HepG2 (cell line): ENCODE measurements around the gene SLC7A10. TPM values are rescaled to one million over a fixed set of nuclear protein-coding genes. Genes with fewer than 3 reads are reported as not detected.
A peak's percentile ranks its signal among the peaks of the same experiment; 100 is the strongest.

Experiments used
- AGO2 ChIP-seq: fragments of 200-400 bp; formaldehyde crosslinking; optimal IDR thresholded peaks from 2 replicates; pipeline ENCODE3; 2017; ENCODE audit warnings: mild to moderate bottlenecking, low read depth, low read length, moderate library complexity
- ARID5B ChIP-seq: IDR thresholded peaks from 2 replicates; pipeline ENCODE4 v1.4.0; 2020; ENCODE audit warnings: mild to moderate bottlenecking, missing genetic modification reagents
- CENPT ChIP-seq: sonication (generic); formaldehyde crosslinking; IDR thresholded peaks from 2 replicates; pipeline ENCODE4 v1.8.0; 2022; ENCODE audit warnings: low read depth, mild to moderate bottlenecking, moderate library complexity, missing genetic modification reagents
- CSRNP1 ChIP-seq: sonication (generic); formaldehyde crosslinking; IDR thresholded peaks from 2 replicates; pipeline ENCODE4 v1.8.1; 2023; ENCODE audit warnings: mild to moderate bottlenecking, missing genetic modification reagents
- ETS1 ChIP-seq: sonication (generic); formaldehyde crosslinking; IDR thresholded peaks from 2 replicates; pipeline ENCODE4 v1.4.0; 2020; ENCODE audit warnings: missing genetic modification reagents
- GATAD1 ChIP-seq: IDR thresholded peaks from 2 replicates; pipeline ENCODE4 v1.6.1; 2016; ENCODE audit warnings: missing genetic modification reagents, missing compliant biosample characterization
- GZF1 ChIP-seq: sonication (generic); formaldehyde crosslinking; IDR thresholded peaks from 2 replicates; pipeline ENCODE4 v1.5.1; 2020; ENCODE audit warnings: mild to moderate bottlenecking, missing genetic modification reagents
- HES4 ChIP-seq: sonication (generic); formaldehyde crosslinking; IDR thresholded peaks from 2 replicates; pipeline ENCODE4 v1.9.0; 2021; ENCODE audit warnings: mild to moderate bottlenecking, missing genetic modification reagents, borderline replicate concordance
- HIVEP1 ChIP-seq: sonication (generic); formaldehyde crosslinking; IDR thresholded peaks from 2 replicates; pipeline ENCODE4 v1.4.0; 2020; ENCODE audit warnings: mild to moderate bottlenecking, missing genetic modification reagents
- KDM2A ChIP-seq: sonication (generic); formaldehyde crosslinking; IDR thresholded peaks from 2 replicates; pipeline ENCODE4 v1.4.0; 2020; ENCODE audit warnings: low read depth, missing genetic modification reagents, borderline replicate concordance
- MTA1 ChIP-seq: sonication (generic); formaldehyde crosslinking; IDR thresholded peaks from 2 replicates; pipeline ENCODE4 v1.4.0; 2020; ENCODE audit warnings: missing genetic modification reagents, mild to moderate bottlenecking, borderline replicate concordance
- POLR2AphosphoS2 ChIP-seq: IDR thresholded peaks from 2 replicates; pipeline ENCODE4 v1.6.1; 2011; ENCODE audit warnings: low read depth, low read length, improper control_type of control experiment
- SP1 ChIP-seq, 2 experiments: fragments of 450-650 bp in 1 of 2; sonication (generic) in 1 of 2; formaldehyde crosslinking in 1 of 2; IDR thresholded peaks; 2 replicates each; pipeline versions ENCODE4 v1.4.0 to v1.6.1; 2016 to 2020; ENCODE audit warnings: missing genetic modification reagents in 1 of 2
- ZBTB7A ChIP-seq: sonication (generic); formaldehyde crosslinking; IDR thresholded peaks from 2 replicates; pipeline ENCODE4 v1.8.0; 2022; ENCODE audit warnings: mild to moderate bottlenecking, missing genetic modification reagents
- ZNF207 ChIP-seq: fragments of 450-650 bp; IDR thresholded peaks from 2 replicates; pipeline ENCODE4 v1.6.1; 2016; ENCODE audit warnings: antibody characterized with exemption, borderline replicate concordance
- ZNF224 ChIP-seq: sonication (generic); formaldehyde crosslinking; IDR thresholded peaks from 2 replicates; pipeline ENCODE4 v1.5.0; 2020; ENCODE audit warnings: mild to moderate bottlenecking, missing genetic modification reagents
- ZNF431 ChIP-seq: sonication (generic); formaldehyde crosslinking; IDR thresholded peaks from 2 replicates; pipeline ENCODE4 v1.9.0; 2022; ENCODE audit warnings: missing genetic modification reagents, low read depth, mild to moderate bottlenecking, borderline replicate concordance
- ZNF563 ChIP-seq: sonication (generic); formaldehyde crosslinking; IDR thresholded peaks from 2 replicates; pipeline ENCODE4 v1.8.0; 2022; ENCODE audit warnings: mild to moderate bottlenecking, moderate library complexity, missing genetic modification reagents
- ZNF770 ChIP-seq: sonication (generic); formaldehyde crosslinking; IDR thresholded peaks from 2 replicates; pipeline ENCODE4 v1.5.0; 2020; ENCODE audit warnings: mild to moderate bottlenecking, missing genetic modification reagents
- ZSCAN25 ChIP-seq: sonication (generic); formaldehyde crosslinking; IDR thresholded peaks from 2 replicates; pipeline ENCODE4 v1.8.0; 2022; ENCODE audit warnings: mild to moderate bottlenecking, missing genetic modification reagents
- ZSCAN30 ChIP-seq: sonication (generic); formaldehyde crosslinking; IDR thresholded peaks from 2 replicates; pipeline ENCODE4 v1.5.0; 2020; ENCODE audit warnings: mild to moderate bottlenecking, missing genetic modification reagents
- polyA plus RNA-seq, 8 experiments: library from polyadenylated mRNA; depleted of rRNA in 3 of 8; stranded (reverse) in 7 of 8; unstranded in 1 of 8; fragments of >200 nt; fragmentation: Illumina TruSeq in 4 of 8; extraction: Trizol in 4 of 8; gene quantifications; 2 replicates each; pipeline versions ENCODE4 v1.2.1 to v1.2.3, GENCODE V29; 2011 to 2016; ENCODE audit warnings: low read depth in 4 of 8, missing spikeins in 1 of 8, mixed read lengths in 1 of 8; ENCODE audit not compliant: insufficient read depth in 1 of 8
- total RNA-seq, 5 experiments: library from RNA; depleted of rRNA; stranded (reverse); fragments of >200 nt; fragmentation: Illumina TruSeq; extraction: Trizol; gene quantifications; 2 replicates each; pipeline ENCODE4 v1.2.3, GENCODE V29; 2016; ENCODE audit warnings: low read depth in 1 of 5

SLC7A10 gene
- total and polyA plus RNA-seq, 2 of the 13 experiments (the other 11 are each of a cell fraction or from before 2014, with no cell fraction given): 1.1 to 2.2 TPM

GRCh38 chr19:33241530-33242101 is 16.0 kb upstream of the SLC7A10 start (continued):
- TF ChIP-seq ZNF563 (CRISPR knock-in tag) (0 out of 2 replicates have a peak, but pooled peaks have one; percentile 53), SP1 (IDR thresholded peaks at IDR 0.05) (no peak), SP1 (CRISPR knock-in tag; IDR thresholded peaks at IDR 0.05) (no peak), ZNF224 (CRISPR knock-in tag) (0 out of 2 replicates have a peak, but pooled peaks have one; percentile 43), CSRNP1 (CRISPR knock-in tag) (0 out of 2 replicates have a peak, but pooled peaks have one; percentile 27), ZSCAN30 (CRISPR knock-in tag) (no peak), ETS1 (CRISPR knock-in tag) (no peak), ZNF770 (CRISPR knock-in tag) (peak; percentile 18; the same call in 1 of the 2 replicates), POLR2AphosphoS2 (no peak), ZBTB7A (CRISPR knock-in tag) (peak; percentile 97), HES4 (CRISPR knock-in tag) (peak; percentile 47; the same call in 1 of the 2 replicates), GZF1 (no peak), ZNF431 (CRISPR knock-in tag) (no peak; the same call in 1 of the 2 replicates), AGO2 (no peak), ARID5B (CRISPR knock-in tag) (0 out of 2 replicates have a peak, but pooled peaks have one; percentile 13), HIVEP1 (CRISPR knock-in tag) (no peak), GATAD1 (CRISPR knock-in tag) (no peak; the same call in 1 of the 2 replicates), ZSCAN25 (CRISPR knock-in tag) (peak; percentile 77; the same call in 1 of the 2 replicates), KDM2A (peak; percentile 56; the same call in 1 of the 2 replicates), ZNF207 (no peak), CENPT (CRISPR knock-in tag) (no peak), MTA1 (CRISPR knock-in tag) (0 out of 2 replicates have a peak, but pooled peaks have one; percentile 49)
